HTERT RPE-1 (cell line): Measurements from ENCODE around the gene SLC17A6.

Experiments used
- in situ Hi-C: fragments of 300-500 bp; cut with MboI; formaldehyde crosslinking; loops from 4 replicates; pipeline ENCODE4 v1.14.3; 2020; ENCODE audit warnings: low sequenced_read_pairs

The SLC17A6 gene

DNA sequence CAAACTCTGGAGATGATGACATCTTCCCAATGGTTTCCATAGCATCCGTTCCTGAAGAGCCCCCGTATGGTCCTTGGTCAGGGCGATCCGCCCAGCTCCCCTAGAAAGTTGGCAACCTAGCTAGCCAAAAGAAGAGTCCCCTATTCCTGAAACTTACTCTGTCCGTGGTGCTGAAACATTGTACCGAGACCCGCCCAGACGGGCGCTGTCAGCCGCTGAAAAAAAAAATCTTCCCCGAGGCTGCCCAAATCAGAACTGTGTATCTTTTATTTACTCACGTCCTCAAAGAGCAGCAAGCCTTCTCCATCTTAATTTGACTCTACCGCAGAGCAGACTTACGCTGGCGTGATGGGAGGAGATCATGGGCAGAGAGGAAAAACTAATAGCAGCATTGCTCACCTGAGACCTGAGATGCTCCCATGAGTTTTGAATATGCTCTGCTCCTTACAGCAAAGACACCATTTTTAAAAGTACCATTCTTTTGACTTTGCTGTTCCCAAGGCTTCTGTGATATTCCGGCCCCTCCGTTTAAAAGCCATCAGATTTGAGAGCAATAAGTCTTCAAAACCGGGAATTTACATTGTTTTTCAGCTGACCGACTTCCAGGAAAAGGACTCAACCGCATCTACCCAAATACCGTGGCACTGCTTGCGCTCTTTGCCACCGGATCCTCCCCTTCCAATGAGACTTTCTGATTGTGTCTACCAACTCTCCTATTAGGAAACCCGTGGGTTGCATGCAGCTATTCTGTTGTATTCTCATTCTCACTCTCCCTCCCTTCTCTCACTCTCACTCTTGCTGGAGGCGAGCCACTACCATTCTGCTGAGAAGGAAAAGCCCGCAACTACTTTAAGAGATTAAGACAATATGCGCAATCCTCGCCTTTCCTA is at the start of gene SLC17A6:
SLC17A6 (plus strand) TSS at position 786 of the 890 bp plus-strand sequence. CDS start 153 bp downstream, outside the sequence.
- in situ Hi-C loops: no loop called here

- in situ Hi-C loops: no loop called here
Observed at GRCh38 chr11:22302368-22302767, 35.8 kb upstream of the SLC17A6 start.

DNA sequence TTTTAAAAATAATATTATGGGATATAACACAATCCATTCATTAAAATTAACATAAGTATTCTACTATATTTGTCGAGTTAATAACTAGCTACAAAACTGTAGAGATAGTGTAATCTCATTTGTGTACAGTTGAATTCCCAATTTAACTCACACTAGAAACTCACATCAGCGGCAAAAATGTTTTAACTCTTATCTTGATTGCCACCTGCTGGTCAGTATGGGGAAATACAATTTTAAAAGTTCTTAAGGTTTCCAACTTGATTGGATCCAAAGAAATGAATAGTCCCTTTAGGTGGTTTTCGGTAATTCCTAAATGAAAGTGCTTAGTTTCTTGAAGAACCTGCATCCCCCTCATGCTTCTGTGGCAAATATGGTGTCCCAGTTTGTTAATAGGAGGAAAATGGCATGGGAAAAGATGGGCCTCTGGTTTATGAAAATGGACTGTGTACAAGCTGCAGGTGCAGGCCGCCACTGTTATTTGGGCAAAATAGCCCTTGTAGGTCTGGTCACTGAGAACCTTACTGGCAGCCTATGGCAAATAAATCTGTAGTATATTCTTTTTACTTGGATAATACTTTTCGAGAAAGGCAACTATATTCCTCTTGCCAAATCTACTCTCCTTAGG is 33.7 kb upstream of the SLC17A6 start:
- in situ Hi-C loops: no loop called here

DNA sequence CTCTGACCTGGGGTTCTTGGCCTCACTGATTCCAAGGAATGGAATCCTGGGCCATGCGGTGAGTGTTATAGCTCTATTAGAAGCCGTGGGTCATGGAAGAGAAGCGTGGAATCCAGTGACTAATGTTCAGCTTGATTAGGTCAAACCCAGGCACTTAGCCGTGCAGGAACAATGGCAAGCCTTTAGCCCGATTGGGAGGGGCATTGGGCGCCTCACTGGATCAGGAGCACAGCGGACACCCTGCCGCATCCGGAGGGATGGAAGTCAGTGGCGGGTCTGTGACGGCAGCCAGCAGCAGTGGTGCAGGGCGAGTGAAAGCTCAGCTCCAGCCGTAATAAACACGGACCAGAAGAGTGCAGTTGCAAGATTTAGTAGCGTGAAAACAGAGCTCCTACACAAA is 20.5 kb upstream of the SLC17A6 start:
- in situ Hi-C loops: no loop called here

GRCh38 chr11:22331771-22332170 is 6.4 kb upstream of the SLC17A6 start:
- in situ Hi-C loops: no loop called here

GRCh38 chr11:22336587-22336986 is 1.6 kb upstream of the SLC17A6 start:
- in situ Hi-C loops: no loop called here

DNA sequence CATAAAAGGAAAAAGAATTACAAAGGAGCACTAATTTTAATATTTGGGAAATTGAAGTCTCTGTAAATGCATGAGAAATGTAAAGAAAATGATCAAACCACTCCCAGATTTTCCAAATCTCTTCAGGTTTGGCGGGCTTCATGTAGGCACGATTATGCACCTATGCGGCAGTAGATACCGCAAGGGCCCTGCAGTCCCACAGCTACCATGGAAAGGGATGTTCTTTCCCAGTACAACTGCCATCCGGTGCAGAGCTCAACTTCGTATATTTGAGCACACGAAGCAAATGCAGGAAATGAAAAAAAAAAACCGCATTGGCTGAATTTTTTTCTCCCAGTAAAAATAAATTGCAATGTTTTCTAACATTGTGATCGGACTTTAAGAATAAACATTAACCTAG is 1.4 kb downstream of the SLC17A6 start:
- in situ Hi-C loops: no loop called here

DNA sequence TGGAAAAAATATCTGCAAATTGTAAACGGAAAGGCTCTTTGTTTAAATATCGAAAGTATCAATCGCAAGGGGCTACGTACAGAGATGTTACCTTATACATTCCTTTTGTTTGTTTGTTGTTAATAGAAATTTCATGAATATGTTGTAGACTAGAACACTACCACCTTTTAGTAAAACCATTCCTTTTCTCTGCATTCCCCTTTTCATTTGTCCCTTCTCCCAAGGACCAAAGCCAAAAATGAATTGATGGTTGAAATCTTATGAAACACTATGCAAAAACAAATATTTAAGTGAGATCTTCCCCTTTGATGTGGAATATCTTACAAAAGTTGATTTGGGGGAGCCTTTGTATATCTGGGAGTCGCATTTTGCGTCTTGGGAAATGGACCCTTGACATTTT is 2.1 kb downstream of the SLC17A6 start:
- in situ Hi-C loops: no loop called here

DNA sequence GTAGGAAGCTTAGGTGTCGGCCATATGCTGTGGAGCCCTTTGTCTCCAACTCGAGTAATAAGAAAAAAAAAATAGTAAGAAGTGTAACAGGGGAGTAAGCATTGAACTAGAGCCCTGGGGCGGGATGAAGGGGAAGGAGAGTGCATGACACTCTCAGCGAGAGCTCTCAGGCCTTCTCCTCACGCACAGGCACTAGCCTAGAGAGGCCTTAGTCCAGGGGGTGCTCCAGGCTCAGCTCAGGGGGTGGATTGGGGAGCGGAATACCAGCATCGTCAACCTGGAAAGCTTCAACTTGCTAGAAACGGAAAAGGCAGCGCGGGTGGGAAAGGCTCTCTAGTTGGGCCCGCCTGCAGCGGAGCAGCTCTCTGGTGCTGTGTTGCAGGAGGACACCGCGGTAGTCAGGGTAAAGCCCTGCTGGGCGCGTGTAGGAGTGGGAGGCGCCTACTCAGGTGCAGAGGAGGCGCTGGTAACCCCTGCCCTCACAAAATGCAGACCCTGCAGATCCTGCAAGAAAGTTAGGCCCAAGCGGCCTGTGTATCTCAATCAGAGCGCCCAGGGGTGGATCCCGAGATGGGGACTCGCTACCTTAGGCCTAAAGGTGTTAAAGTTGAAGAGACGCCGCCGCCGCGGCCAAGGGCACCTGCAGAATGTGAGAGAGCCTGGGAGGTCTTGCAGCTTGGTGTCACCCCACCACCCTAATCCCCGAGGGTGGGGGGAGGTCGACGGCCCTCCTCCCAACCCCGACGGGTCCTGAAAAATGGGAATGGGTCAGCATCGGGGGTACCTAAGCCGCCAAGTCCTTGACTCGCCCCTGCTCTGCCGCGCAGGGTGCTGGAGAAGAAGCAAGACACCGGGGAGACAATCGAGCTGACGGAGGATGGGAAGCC is 2.8 kb downstream of the SLC17A6 start:
- in situ Hi-C loops: no loop called here

GRCh38 chr11:22341588-22341931 is 3.4 kb downstream of the SLC17A6 start:
- in situ Hi-C loops: no loop called here

- in situ Hi-C loops: no loop called here
Observed at GRCh38 chr11:22342211-22343031, 4.2 kb downstream of the SLC17A6 start.

GRCh38 chr11:22343032-22343324 is 4.8 kb downstream of the SLC17A6 start:
- in situ Hi-C loops: no loop called here

DNA sequence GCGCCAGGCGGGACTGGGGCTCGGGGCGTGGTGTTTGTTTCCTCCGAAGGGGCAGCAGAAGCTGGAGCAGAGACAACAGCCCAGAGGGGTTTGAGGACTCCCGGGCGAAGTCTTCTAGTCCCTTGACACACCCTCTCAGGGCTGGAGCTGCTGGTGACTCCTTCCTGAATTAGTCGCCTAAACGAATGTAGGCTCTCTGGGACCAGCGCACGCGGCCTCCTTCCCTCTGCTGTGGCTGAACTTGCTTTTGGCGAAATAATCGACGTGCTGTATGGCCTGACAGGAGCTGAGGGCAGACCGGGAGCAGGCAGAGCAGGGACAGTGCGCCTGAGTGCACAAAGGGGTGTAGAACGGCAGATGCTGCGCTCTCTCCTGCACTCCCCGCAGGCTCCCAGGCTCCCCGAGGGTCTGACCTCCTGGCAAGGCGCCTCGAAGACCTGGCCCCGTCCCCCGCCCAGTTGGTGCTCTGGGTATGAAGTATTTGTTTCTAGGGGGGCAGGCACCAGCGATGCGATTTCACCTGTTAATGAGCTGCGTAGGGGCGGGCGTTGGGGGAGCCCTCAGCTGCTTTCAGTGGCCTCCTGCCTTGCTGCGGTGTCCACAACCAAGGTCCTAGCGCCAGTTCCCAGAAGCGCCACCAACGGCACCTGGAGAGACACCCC is 5.3 kb downstream of the SLC17A6 start:
- in situ Hi-C loops: no loop called here

- in situ Hi-C loops: no loop called here
Observed at GRCh38 chr11:22344081-22344480, 5.9 kb downstream of the SLC17A6 start.

DNA sequence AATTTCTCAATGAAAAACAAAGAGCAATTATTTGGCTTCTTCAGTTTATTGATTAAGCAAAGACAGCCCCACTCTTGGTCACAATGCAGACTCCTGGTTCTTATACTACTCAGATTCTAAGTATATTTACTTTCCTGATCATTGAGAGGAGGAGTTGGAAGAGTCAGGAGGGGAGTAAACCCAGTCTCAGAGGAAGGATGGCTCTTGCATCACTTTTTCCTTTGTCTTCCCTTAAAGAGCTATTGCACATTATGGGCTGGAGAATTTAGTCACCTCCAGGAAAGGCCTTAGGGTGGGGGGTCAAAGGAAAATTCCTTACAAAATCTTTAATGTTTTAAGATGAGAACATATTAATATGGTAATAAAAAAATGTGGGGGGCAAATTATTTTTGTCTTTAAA is 8.1 kb downstream of the SLC17A6 start:
- in situ Hi-C loops: no loop called here

DNA sequence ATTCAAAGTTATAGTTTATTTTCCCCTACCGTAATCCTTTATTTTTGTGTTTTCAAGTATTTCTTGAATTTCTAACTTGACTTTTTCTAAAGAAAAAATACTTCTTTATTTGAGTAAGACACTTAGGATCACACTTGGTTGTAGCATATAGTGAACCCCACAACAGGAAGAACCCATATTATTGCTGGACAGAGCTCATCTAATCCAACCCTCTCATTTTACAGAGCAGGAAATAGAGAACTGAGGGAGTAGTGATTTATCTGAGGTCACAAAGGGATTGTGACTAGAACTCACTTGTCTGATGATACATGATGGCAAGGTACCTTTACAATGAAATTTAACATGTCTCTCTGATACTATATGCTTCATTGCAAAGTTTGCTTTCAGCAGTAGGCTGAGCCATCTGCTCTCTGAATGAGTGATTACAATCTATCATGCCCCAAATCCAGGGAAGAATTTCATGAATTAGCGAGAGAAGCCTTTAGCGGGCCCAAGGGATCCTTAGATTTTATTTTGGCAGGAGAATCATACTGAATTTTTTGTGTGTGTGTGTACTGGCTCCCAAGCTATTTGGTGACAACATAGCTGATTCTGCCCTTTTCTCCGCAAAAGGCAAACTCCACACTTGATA is 9.8 kb downstream of the SLC17A6 start:
- in situ Hi-C loops: no loop called here

- in situ Hi-C loops: no loop called here
Observed at GRCh38 chr11:22349491-22349890, 11.3 kb downstream of the SLC17A6 start.

DNA sequence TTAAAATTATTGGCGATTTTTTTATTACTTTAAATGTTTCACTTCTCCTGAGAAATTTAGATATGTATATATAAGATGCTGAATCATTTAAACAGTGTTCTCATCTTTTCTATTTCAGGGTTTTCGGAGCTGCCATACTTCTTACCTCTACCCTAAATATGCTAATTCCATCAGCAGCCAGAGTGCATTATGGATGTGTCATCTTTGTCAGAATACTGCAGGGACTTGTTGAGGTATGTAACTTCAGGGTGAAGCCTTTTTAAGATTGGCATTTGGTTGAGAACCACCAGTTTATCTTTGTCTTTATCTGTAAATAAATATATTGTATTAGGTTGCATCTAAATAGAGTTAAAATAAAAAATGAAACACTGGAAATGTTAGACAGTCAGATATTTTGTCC is 21.1 kb downstream of the SLC17A6 start:
- in situ Hi-C loops: no loop called here

DNA sequence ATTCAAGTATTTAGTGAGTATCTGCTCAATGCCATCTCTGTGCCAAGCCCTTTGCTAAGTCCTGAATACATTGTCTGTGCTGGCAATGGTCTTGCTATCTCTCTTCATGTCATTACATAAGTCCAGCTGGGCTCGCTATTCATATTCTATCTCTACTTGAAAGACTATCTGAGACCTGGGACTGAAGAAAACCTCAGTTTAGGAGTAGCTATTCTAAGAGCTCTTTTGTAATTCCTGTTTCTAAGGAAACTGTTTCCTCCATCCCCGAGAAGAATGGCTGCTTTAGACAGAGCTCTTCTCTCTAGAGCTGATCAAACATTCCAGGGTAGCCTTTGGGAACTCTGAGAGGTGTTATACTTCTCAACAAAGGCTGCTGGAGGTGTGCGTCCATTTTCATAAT is 33.0 kb downstream of the SLC17A6 start:
- in situ Hi-C loops: no loop called here

GRCh38 chr11:22387126-22387525 is 48.9 kb downstream of the SLC17A6 start:
- in situ Hi-C loops: no loop called here
